ENCODE measurements around the gene SYTL5. TPM values are rescaled to one million over a fixed set of nuclear protein-coding genes. Genes with fewer than 3 reads are reported as not detected.
"Not testable (repeated sequence)": the region's sequence is repeated elsewhere in the genome, so short reads cannot be mapped to it uniquely, and the experiment has no call there.

SYTL5 gene
- total RNA-seq, 6 experiments from 2014 or later, result 0.10 to 0.21 (median 0.16) TPM

DNA sequence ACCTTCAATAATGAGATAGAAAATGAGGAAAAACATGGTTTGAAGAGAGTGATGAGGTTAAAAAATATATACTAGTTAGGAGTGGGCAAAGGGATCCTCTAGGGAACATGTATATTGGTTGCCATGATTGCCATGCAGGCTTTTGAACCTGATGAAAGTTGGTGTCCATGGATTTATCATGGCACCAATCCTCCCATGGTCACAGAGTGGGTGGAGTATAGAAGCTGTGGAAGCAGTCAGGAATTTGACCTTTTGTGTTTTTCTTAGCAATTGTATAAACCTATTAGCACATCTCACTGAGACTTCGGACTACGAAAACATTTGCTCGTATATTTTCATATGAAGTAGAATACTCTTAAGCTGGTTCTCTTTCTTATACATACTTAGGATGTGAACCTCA lies 30.9 kb upstream of the SYTL5 start:
- Mint-ChIP-seq H3K9me3 (no peaks in the 10 kb centered on the region), H3K4me3 (no peak overlapping the region), H3K36me3 (ENCODE audit: low read depth) (no peaks in the 10 kb centered on the region), H3K27ac (no peak overlapping the region), H3K27me3 (ENCODE audit: insufficient read depth) (no peaks in the 10 kb centered on the region; the same call in 1 of the 2 replicates), H3K4me1 (ENCODE audit: low read depth) (peaks cover 12% of the 10 kb centered on the region)
- TF ChIP-seq, protein P1, sequence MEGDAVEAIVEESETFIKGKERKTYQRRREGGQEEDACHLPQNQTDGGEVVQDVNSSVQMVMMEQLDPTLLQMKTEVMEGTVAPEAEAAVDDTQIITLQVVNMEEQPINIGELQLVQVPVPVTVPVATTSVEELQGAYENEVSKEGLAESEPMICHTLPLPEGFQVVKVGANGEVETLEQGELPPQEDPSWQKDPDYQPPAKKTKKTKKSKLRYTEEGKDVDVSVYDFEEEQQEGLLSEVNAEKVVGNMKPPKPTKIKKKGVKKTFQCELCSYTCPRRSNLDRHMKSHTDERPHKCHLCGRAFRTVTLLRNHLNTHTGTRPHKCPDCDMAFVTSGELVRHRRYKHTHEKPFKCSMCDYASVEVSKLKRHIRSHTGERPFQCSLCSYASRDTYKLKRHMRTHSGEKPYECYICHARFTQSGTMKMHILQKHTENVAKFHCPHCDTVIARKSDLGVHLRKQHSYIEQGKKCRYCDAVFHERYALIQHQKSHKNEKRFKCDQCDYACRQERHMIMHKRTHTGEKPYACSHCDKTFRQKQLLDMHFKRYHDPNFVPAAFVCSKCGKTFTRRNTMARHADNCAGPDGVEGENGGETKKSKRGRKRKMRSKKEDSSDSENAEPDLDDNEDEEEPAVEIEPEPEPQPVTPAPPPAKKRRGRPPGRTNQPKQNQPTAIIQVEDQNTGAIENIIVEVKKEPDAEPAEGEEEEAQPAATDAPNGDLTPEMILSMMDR (IDR thresholded peaks at IDR 0.05), result no peak
- DNase-seq, result no peak

DNA sequence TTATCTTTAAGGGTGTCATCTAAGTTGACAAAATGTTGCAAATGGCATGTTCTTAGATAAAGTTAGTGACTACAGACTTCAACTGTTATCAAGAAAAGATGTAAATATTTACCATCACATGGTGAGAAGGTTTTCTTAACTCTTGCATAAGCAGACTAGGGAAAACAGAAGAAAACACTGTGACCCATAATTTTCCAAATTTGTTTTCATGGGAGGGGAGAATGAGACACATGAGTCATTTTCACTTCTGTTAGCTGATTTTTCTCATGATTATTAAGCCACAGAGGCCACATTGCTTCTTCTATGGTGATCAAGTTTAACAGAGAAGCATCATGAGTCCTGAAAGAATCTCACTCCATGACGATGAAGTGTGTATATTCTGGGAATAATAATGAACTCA lies 30.2 kb upstream of the SYTL5 start:
- TF ChIP-seq, protein P1 (IDR thresholded peaks at IDR 0.05), result no peak
- peaks cover 12% of the 10 kb centered on the region for H3K4me1 Mint-ChIP-seq (ENCODE audit: low read depth)
- no peak for DNase-seq
- no peaks in the 10 kb centered on the region; the same call in 1 of the 2 replicates for H3K27me3 Mint-ChIP-seq (ENCODE audit: insufficient read depth)
- no peaks in the 10 kb centered on the region for H3K9me3 Mint-ChIP-seq
- no peak overlapping the region for H3K27ac Mint-ChIP-seq
- H3K36me3 Mint-ChIP-seq (ENCODE audit: low read depth), result no peaks in the 10 kb centered on the region
- no peak overlapping the region for H3K4me3 Mint-ChIP-seq

DNA sequence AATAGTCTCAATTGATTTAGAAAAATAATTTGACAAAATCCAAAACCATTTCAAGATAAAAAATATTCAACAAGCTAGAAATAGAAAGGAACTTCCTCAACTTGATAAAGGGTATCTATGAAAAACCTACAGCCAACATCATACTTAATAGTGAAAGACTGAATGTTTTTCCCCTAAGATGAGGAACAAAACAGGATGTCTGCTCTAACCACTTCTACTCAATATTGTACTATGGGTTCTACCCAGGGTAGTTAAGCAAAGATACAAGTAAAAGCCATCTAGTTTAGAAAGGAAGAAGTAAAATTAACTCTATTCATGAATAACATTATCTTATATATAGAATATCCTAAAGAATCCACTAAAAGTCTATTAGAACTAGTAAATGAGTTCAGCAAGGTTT lies 21.5 kb upstream of the SYTL5 start:
- H3K4me1 Mint-ChIP-seq (ENCODE audit: low read depth), result no peaks in the 10 kb centered on the region

DNA sequence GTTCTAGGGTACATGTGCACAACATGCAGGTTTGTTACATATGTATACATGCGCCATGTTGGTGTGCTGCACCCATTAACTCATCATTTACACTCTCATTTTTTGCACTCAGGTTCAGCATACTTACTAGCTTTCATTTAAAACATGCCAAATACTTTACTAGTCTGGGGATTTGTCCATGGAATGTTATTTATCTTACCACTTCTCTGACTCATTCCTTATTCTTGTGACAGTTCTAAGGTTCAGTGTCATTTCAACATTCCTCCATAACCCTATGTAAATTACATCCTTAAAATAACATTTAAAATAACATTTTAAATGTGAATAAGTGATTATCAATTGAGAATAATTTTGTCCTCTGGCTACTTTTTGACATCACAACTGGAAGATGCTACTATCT lies 19.5 kb upstream of the SYTL5 start:
- no peaks in the 10 kb centered on the region for H3K9me3 Mint-ChIP-seq
- DNase-seq, result no peak
- no peaks in the 10 kb centered on the region for H3K36me3 Mint-ChIP-seq (ENCODE audit: low read depth)
- TF ChIP-seq, protein P1 (IDR thresholded peaks at IDR 0.05), result no peak
- no peaks in the 10 kb centered on the region for H3K4me1 Mint-ChIP-seq (ENCODE audit: low read depth)
- no peak overlapping the region for H3K27ac Mint-ChIP-seq
- no peak overlapping the region for H3K4me3 Mint-ChIP-seq
- peaks cover 2% of the 10 kb centered on the region; the same call in 1 of the 2 replicates for H3K27me3 Mint-ChIP-seq (ENCODE audit: insufficient read depth)

More for the DNA sequence above, 21.5 kb upstream of the SYTL5 start:
- Mint-ChIP-seq H3K27ac (no peak overlapping the region), H3K36me3 (ENCODE audit: low read depth) (no peaks in the 10 kb centered on the region), H3K4me3 (no peak overlapping the region), H3K9me3 (no peaks in the 10 kb centered on the region), H3K27me3 (ENCODE audit: insufficient read depth) (peaks cover 2% of the 10 kb centered on the region)
- TF ChIP-seq, protein P1 (IDR thresholded peaks at IDR 0.05), result no peak
- DNase-seq, result no peak

DNA sequence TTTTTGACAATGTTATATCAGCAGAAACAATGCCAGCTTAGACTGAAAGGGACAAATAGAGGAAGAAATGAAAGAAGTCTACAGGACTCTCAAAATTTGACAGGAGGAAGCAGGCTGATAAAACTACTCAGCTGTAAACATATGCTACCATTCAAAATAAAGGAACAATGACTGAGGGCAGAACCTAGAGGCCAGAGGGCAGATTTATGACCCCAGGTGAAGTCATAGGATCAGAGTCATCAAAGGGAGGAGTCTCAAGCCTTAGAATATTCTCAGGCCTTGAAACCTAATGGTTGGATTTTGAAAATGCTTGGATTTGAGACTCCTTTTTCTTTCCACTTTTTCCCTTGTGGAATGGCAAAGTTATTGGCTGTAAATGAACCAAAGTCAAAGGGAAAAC lies 17.0 kb upstream of the SYTL5 start:
- Mint-ChIP-seq H3K36me3 (ENCODE audit: low read depth) (no peaks in the 10 kb centered on the region), H3K4me3 (no peak overlapping the region), H3K27ac (no peak overlapping the region), H3K4me1 (ENCODE audit: low read depth) (no peaks in the 10 kb centered on the region), H3K9me3 (no peaks in the 10 kb centered on the region), H3K27me3 (ENCODE audit: insufficient read depth) (no peaks in the 10 kb centered on the region)
- DNase-seq, result no peak
- TF ChIP-seq, protein P1 (IDR thresholded peaks at IDR 0.05), result no peak

DNA sequence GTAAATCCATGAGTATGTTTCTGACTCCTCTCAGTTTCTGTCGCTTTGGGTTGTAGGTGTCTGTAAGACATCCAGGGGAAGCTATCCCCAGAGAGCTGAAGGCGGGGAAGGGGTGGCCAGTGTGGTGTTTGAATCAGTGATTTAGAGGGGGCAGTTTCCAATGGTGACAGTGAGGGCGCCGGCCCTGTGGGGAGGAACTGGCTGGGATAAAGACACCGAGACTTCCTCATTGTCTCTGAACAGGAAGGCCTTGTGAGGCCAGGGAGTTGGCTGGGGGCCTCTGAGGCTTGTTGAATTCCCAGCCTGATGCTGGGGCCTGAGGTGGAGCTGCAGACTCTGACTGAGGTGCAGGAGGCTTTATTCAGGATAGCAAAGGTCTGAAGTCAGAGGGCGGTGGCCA lies 15.1 kb upstream of the SYTL5 start:
- DNase-seq; H3K4me3 Mint-ChIP-seq; H3K4me1 Mint-ChIP-seq (ENCODE audit: low read depth); H3K36me3 Mint-ChIP-seq (ENCODE audit: low read depth); H3K27ac Mint-ChIP-seq; H3K9me3 Mint-ChIP-seq; H3K27me3 Mint-ChIP-seq (ENCODE audit: insufficient read depth): not testable (repeated sequence)
